HEK293 (cell line): ENCODE measurements around the gene NFS1.

Experiments used
- IKZF3 ChIP-seq: fragments of 450-650 bp; IDR thresholded peaks from 2 replicates; pipeline ENCODE4 v1.5.0; 2018; ENCODE audit warnings: missing biosample characterization, mild to moderate bottlenecking, missing genetic modification characterization, moderate library complexity
- REPIN1 ChIP-seq: fragments of 450-650 bp; formaldehyde crosslinking; IDR thresholded peaks from 2 replicates; pipeline ENCODE4 v1.5.1; 2017; ENCODE audit warnings: missing biosample characterization, missing genetic modification characterization, low read depth
- ZNF19 ChIP-seq: fragments of 450-650 bp; formaldehyde crosslinking; IDR thresholded peaks from 2 replicates; pipeline ENCODE4; 2016; ENCODE audit warnings: missing biosample characterization, missing genetic modification characterization, low read depth
- ZNF223 ChIP-seq: fragments of 450-650 bp; formaldehyde crosslinking; IDR thresholded peaks from 2 replicates; pipeline ENCODE4 v1.5.1; 2016; ENCODE audit warnings: missing biosample characterization, missing genetic modification characterization
- ZNF366 ChIP-seq: fragments of 450-650 bp; formaldehyde crosslinking; conservative IDR thresholded peaks from 2 replicates; pipeline ENCODE4 v1.5.1; 2016; ENCODE audit warnings: missing biosample characterization, missing genetic modification characterization
- ZNF664 ChIP-seq: fragments of 450-650 bp; formaldehyde crosslinking; IDR thresholded peaks from 2 replicates; pipeline ENCODE4 v1.5.1; 2016; ENCODE audit warnings: missing biosample characterization, missing genetic modification characterization
- ZNF837 ChIP-seq: fragments of 450-650 bp; formaldehyde crosslinking; IDR thresholded peaks from 2 replicates; pipeline ENCODE4 v1.5.1; 2016; ENCODE audit warnings: missing biosample characterization, missing genetic modification characterization
- TF ChIP-seq, protein P1 (sequence below): fragments of 450-650 bp; formaldehyde crosslinking; IDR thresholded peaks from 2 replicates; pipeline ENCODE4 v1.5.1; 2016; ENCODE audit warnings: missing biosample characterization, missing genetic modification characterization, borderline replicate concordance
- TF ChIP-seq, protein P2 (sequence below): fragments of 450-650 bp; formaldehyde crosslinking; IDR thresholded peaks from 2 replicates; pipeline ENCODE4 v1.5.1; 2016; ENCODE audit warnings: missing biosample characterization, missing genetic modification characterization
- TF ChIP-seq, protein P3 (sequence below): fragments of 450-650 bp; formaldehyde crosslinking; IDR thresholded peaks from 2 replicates; pipeline ENCODE4 v1.5.0; 2017; ENCODE audit warnings: missing biosample characterization, missing genetic modification characterization, borderline replicate concordance
- TF ChIP-seq, protein P4 (sequence below): fragments of 450-650 bp; formaldehyde crosslinking; IDR thresholded peaks from 2 replicates; pipeline ENCODE4 v1.5.1; 2016; ENCODE audit warnings: missing biosample characterization, missing genetic modification characterization
- TF ChIP-seq, protein P5 (sequence below): fragments of 450-650 bp; formaldehyde crosslinking; IDR thresholded peaks from 2 replicates; pipeline ENCODE4 v1.5.1; 2016; ENCODE audit warnings: missing biosample characterization, missing genetic modification characterization, borderline replicate concordance

NFS1 gene

DNA sequence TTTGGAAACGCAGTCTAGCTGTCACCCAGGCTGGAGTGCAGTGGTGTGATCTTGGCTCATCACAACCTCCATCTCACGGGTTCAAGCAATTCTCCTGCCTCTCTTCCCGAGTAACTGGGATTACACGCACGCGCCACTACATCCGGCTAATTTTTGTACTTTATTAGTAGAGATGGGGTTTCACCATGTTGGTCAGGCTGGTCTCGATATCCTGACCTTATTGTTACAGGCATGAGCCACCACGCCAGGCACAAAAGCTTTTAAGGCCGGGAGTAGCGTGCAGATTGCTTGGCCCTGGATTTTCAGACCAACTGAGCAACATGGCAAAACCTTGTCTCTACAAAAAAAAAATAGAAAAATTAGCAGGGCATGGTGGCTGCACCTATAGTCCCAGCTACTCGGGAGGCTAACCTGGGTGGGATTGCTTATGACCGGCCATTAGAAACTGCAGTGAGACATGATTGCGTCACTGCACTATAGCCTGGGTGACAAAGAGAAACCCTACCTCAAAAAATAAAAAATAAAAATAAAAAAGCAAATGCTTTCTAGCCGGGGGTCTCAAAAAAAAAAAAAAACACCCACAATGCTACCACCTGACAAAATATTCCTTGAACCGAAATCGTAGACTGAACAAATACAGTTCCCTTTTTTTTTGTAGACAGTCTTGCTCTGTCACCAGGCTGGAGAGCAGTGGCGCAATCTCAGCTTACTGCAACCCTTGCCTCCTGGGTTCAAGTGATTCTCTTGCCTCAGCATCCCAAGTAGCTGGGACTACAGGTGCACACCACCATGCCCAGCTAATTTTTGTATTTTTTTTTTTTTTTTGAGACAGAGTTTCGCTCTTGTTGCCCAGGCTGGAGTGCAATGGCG, 27.9 kb upstream of the NFS1 start (continued):
- TF ChIP-seq, protein P1, sequence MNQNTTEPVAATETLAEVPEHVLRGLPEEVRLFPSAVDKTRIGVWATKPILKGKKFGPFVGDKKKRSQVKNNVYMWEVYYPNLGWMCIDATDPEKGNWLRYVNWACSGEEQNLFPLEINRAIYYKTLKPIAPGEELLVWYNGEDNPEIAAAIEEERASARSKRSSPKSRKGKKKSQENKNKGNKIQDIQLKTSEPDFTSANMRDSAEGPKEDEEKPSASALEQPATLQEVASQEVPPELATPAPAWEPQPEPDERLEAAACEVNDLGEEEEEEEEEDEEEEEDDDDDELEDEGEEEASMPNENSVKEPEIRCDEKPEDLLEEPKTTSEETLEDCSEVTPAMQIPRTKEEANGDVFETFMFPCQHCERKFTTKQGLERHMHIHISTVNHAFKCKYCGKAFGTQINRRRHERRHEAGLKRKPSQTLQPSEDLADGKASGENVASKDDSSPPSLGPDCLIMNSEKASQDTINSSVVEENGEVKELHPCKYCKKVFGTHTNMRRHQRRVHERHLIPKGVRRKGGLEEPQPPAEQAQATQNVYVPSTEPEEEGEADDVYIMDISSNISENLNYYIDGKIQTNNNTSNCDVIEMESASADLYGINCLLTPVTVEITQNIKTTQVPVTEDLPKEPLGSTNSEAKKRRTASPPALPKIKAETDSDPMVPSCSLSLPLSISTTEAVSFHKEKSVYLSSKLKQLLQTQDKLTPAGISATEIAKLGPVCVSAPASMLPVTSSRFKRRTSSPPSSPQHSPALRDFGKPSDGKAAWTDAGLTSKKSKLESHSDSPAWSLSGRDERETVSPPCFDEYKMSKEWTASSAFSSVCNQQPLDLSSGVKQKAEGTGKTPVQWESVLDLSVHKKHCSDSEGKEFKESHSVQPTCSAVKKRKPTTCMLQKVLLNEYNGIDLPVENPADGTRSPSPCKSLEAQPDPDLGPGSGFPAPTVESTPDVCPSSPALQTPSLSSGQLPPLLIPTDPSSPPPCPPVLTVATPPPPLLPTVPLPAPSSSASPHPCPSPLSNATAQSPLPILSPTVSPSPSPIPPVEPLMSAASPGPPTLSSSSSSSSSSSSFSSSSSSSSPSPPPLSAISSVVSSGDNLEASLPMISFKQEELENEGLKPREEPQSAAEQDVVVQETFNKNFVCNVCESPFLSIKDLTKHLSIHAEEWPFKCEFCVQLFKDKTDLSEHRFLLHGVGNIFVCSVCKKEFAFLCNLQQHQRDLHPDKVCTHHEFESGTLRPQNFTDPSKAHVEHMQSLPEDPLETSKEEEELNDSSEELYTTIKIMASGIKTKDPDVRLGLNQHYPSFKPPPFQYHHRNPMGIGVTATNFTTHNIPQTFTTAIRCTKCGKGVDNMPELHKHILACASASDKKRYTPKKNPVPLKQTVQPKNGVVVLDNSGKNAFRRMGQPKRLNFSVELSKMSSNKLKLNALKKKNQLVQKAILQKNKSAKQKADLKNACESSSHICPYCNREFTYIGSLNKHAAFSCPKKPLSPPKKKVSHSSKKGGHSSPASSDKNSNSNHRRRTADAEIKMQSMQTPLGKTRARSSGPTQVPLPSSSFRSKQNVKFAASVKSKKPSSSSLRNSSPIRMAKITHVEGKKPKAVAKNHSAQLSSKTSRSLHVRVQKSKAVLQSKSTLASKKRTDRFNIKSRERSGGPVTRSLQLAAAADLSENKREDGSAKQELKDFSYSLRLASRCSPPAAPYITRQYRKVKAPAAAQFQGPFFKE (tag by site-specific recombination), result no peak
- TF ChIP-seq, protein P2, sequence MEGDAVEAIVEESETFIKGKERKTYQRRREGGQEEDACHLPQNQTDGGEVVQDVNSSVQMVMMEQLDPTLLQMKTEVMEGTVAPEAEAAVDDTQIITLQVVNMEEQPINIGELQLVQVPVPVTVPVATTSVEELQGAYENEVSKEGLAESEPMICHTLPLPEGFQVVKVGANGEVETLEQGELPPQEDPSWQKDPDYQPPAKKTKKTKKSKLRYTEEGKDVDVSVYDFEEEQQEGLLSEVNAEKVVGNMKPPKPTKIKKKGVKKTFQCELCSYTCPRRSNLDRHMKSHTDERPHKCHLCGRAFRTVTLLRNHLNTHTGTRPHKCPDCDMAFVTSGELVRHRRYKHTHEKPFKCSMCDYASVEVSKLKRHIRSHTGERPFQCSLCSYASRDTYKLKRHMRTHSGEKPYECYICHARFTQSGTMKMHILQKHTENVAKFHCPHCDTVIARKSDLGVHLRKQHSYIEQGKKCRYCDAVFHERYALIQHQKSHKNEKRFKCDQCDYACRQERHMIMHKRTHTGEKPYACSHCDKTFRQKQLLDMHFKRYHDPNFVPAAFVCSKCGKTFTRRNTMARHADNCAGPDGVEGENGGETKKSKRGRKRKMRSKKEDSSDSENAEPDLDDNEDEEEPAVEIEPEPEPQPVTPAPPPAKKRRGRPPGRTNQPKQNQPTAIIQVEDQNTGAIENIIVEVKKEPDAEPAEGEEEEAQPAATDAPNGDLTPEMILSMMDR, result no peak
- TF ChIP-seq, protein P3, sequence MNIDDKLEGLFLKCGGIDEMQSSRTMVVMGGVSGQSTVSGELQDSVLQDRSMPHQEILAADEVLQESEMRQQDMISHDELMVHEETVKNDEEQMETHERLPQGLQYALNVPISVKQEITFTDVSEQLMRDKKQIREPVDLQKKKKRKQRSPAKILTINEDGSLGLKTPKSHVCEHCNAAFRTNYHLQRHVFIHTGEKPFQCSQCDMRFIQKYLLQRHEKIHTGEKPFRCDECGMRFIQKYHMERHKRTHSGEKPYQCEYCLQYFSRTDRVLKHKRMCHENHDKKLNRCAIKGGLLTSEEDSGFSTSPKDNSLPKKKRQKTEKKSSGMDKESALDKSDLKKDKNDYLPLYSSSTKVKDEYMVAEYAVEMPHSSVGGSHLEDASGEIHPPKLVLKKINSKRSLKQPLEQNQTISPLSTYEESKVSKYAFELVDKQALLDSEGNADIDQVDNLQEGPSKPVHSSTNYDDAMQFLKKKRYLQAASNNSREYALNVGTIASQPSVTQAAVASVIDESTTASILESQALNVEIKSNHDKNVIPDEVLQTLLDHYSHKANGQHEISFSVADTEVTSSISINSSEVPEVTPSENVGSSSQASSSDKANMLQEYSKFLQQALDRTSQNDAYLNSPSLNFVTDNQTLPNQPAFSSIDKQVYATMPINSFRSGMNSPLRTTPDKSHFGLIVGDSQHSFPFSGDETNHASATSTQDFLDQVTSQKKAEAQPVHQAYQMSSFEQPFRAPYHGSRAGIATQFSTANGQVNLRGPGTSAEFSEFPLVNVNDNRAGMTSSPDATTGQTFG (tag by site-specific recombination), result no peak
- TF ChIP-seq, protein P4, sequence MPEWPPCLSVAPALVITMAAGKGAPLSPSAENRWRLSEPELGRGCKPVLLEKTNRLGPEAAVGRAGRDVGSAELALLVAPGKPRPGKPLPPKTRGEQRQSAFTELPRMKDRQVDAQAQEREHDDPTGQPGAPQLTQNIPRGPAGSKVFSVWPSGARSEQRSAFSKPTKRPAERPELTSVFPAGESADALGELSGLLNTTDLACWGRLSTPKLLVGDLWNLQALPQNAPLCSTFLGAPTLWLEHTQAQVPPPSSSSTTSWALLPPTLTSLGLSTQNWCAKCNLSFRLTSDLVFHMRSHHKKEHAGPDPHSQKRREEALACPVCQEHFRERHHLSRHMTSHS (tag by site-specific recombination), result no peak
- no peak for TF ChIP-seq REPIN1
- no peak for TF ChIP-seq ZNF664 (tag by site-specific recombination)
- TF ChIP-seq, protein P5, sequence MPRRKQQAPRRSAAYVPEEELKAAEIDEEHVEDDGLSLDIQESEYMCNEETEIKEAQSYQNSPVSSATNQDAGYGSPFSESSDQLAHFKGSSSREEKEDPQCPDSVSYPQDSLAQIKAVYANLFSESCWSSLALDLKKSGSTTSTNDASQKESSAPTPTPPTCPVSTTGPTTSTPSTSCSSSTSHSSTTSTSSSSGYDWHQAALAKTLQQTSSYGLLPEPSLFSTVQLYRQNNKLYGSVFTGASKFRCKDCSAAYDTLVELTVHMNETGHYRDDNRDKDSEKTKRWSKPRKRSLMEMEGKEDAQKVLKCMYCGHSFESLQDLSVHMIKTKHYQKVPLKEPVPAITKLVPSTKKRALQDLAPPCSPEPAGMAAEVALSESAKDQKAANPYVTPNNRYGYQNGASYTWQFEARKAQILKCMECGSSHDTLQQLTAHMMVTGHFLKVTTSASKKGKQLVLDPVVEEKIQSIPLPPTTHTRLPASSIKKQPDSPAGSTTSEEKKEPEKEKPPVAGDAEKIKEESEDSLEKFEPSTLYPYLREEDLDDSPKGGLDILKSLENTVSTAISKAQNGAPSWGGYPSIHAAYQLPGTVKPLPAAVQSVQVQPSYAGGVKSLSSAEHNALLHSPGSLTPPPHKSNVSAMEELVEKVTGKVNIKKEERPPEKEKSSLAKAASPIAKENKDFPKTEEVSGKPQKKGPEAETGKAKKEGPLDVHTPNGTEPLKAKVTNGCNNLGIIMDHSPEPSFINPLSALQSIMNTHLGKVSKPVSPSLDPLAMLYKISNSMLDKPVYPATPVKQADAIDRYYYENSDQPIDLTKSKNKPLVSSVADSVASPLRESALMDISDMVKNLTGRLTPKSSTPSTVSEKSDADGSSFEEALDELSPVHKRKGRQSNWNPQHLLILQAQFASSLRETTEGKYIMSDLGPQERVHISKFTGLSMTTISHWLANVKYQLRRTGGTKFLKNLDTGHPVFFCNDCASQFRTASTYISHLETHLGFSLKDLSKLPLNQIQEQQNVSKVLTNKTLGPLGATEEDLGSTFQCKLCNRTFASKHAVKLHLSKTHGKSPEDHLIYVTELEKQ, result no peak
- TF ChIP-seq ZNF19 (tag by site-specific recombination), result no peak
- no peak for TF ChIP-seq IKZF3
- no peak for TF ChIP-seq ZNF366
- TF ChIP-seq ZNF837 (tag by site-specific recombination), result no peak
- no peak for TF ChIP-seq ZNF223 (tag by site-specific recombination)
